Tongue (tissue), 2 donors: Measurements from ENCODE around the gene NHP2. TPM values are rescaled to one million over a fixed set of nuclear protein-coding genes. Genes with fewer than 3 reads are reported as not detected.

ENCODE experiments used
- DNase-seq: peaks from one replicate; pipeline ENCODE4 v3.0.0-alpha.2; 2015
- total RNA-seq: library from RNA; depleted of rRNA; stranded (reverse); fragments of >200 nt; gene quantifications from one replicate; pipeline ENCODE4 v1.2.3, GENCODE V29; 2014

NHP2 gene
- total RNA-seq, 1 donor from 2014 or later: 139 TPM

DNA sequence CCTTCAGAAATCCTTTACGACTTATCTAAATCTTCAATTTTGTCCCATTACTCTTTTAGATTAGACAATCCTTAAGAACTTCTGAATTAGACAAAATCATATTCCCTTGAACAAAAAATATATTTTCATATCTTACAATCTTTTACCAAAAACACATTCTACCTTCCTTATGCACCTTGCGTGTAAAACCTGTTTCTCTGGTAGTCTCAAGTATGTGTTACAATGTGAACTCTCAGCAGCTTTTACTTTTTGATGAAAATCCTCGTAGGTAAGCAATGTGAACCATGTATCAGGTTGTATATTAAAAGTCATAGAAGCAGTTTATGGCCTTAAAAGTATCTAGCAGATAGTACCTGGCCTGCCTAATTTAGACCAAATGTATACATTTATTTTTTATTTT lies 20.8 kb upstream of the NHP2 start:
- no peak for DNase-seq

DNA sequence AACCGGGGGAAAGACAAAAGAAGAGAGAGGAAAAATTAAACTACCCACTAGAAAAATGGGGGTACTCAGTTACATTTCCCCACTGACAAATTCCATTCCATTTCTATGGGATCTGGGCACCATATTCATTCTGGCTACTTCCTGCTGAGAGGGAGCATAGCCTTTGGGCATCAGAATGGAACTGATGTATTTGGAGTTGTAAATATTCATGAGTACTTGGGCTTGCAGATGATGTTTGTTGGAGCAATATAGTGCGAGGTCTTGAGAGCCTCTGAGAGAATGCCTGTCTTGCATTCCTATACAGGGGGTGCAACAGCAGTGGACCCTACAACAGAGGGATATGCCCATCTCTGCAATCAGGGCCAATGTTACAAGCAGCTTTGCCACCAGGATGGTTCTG lies 16.8 kb upstream of the NHP2 start:
- no peak for DNase-seq

DNA sequence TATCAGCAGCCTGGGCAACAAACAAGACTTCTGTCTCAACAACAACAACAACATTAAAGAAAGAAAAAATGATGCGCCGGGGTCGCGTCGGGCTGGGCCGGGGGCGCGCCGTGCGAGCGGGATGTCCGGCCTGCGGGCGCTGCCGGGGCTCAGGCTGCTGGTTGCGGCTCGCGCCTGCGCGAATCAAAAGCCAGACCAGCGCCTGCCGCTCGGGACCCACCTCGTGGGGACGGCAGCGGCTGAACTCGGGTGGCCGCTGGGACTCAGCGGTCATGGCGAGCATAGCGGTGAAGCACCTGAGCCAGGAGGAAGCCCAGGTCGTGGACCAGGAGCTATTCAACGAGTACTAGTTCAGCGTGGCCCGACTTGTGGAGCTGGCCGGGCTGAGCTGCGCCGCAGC lies 11.9 kb upstream of the NHP2 start:
- no peak for DNase-seq

DNA sequence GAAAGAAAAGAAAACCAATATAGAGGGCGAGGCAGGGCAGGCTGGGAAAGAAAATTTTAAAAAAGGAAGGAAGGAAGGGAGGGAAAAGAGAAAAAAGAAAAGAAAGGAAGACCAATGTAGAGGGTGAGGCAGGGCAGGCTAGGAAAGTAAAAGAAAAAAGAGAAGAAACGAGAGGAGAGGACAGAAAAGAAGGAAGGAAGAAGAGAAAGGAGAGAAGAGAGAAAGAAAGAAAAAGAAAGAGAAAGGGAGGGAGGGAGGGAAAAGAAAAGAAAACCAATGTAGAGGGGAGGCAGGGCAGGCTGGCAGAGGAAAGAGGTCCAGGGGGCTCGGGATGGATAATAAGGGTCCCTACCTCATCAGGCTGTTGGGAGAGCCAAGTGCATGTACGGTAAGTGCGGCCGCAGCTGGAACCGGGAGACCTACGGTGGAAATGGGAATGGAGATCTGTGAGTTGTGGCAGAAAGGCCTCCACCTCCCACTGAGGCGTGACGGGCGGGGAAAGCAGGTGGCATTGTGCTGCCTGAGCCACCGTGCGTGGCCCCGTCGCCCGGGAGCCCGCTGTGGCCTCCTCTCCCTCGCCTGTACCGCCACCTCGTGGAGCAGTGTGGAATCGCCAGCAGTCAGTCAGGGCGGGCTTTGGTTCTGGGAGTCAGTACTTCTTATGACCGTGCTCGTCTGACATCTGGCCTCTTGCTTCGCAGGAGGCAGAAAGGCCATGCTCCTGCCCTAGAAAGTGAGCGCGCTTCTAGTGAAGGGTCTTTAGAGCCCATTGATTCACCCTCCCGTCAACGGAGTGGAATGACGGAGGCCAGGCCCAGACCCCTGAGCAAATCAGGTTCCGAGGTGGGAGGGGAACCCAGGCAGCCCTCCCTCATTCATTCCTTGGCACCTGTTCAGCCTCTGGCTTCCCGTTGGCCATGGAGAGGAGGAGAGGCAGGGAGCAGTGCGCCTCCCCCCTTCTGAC lies 10.4 kb upstream of the NHP2 start:
- peak; percentile 92 for DNase-seq

GRCh38 chr5:178162481-178162880 lies 8.8 kb upstream of the NHP2 start:
- no peak for DNase-seq

- no peak for DNase-seq
Observed at GRCh38 chr5:178160176-178160575, 6.5 kb upstream of the NHP2 start.

- DNase-seq: no peak
Observed at GRCh38 chr5:178155065-178155464, 1.4 kb upstream of the NHP2 start.

DNA sequence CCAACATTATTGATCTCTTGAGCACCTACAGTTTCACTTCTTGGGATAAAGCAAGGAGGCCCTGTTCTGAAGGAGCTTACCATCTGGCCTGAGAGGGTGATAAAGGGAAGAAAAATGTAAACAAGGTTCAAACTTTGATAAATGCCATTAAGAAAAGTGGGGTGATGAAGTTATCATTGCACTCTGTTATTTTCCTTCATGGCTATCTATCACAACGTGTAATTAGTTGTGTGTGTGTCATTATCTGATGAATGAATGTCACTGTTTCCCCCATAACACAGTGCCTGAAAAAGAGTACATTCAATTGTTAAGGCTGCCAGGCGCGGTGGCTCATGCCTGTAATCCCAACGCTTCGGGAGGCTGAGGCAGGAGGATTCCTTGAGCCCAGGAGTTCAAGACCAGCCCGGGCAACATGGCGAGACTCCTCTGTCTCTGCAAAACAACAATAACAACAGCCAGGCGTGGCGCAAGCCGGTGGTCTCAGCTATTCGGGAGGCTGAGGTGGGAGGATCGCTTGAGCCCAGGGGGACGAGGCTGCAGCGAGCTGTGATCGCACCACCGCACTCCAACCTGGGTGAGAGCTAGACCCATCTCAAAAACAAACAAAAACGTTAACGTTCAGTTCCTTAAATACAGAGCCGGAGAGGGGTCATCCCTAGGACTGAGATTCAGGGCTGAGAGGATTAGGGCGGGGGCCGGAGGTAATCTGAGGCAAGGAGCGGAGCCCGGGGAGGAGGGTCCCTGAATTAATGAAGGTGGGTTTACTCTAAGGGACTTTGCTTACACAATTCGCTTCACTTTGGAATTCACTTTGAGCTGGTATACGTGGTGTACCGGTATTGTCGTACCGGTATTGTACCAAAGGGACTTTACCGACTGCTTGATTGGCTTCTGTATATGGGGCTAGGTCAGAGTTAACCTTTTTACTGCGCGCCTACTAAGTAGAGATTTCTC lies 917 bp downstream of the NHP2 start:
- DNase-seq: no peak

DNA sequence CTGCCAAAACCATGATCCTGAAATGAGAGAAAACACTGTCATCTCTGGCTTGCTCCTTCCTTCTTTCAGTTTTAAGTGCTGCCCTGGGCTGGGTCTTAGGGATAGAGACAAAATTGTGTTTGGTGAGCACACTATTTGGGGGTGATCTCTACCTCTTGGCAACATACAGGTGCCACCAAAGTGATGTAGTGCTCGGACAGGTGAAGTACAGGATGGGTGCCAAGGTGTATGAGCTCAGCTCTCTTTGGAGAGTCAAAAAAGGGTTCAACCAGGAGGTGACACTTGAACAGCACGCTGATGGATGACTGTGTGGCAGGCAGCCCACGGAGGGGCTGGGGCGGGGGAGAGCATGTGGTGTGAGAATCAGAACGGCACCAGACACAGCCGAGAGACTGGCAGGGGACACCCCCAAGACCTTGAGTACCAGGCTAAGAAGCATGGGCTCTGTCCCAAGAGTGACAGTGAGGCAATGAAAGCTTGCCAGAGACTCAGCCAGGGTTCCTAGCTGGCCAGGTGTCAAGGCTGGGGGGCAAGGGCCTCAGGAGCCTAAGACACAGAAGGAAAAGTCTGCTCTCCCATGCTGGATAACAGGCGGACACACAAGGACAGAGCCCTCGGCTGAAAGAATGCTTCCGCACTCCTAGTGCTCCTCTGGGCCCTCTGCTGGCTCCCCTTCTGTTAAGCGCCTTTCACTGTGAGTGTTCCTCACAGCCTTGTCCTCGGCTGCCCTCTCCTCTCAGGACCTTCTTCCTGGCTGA lies 2.5 kb downstream of the NHP2 start:
- no peak for DNase-seq

DNA sequence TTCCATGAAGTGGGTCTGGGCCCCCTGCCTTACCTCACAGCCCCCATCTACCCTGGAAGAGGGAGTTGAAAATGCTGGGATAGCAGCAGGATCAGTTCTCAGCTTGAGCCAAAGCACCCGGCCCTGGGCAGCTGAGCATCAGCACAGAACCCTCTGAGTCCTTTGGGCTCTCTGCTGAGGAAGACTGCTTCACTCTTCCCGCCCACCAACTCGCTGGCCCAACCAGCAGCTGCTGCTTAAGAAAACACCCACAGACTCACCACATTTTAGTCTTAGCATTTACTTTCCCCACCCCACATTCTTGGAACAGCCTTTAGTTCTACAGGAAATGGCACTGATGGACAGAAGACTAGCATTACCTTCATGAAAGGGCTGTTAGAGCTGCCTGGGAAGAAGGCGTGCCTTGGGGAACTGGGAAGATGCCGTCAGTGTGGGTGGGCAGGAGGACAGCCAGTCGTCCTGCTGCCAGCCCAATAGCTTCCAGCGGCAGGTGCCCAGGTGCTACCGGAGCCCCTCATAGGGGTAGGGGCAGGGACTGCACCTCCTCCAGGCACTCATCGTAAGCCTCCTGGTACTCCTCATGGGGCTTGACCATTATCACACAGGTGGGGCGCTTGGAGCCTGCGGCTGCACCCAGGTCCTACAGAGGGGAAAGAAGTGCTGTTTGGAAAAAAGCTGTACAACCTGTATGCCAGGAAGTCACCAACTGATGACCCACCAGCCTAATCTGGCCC lies 4.3 kb downstream of the NHP2 start:
- DNase-seq: no peak

- no peak for DNase-seq
Observed at GRCh38 chr5:178147406-178147805, 6.3 kb downstream of the NHP2 start.

DNA sequence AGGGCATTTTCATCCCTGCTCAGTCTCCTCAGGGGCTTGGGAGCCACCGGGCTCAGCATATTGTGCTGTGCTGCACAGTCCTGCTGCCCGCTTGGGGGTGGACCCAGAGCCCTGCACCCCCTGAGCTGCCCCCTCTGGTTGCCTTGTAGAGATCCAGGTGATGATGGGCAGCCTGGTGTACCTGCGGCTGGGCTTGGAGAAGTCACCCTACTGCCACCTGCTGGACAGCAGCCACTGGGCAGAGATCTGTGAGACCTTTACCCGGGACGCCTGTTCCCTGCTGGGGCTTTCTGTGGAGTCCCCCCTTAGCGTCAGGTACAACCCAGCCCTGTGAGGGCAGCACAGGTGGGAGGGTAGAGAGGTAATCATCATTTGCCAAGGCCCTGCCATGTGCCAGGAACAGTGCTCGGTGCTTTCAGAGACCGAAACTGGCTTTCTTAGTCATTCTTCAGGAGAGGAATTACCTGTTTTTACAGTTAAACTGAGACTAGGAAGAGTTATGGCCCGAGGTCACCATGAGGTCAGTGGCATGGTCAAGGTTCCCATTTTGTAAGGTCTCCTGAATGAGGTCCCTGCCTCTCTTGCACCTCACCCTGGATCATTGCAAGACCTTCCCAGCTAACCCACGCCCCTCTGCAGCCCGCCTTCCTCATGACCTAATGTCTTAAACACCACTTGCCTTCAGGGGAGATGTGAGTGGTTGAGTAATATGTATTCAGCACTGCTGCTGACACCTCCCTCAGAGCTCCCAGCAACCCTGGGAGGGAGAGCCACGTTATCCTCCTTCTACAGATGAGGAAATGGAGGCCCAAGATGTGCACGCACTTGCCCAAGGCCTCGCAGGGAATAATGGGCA lies 7.5 kb downstream of the NHP2 start:
- DNase-seq: peak; percentile 73

GRCh38 chr5:178143901-178144300 lies 9.8 kb downstream of the NHP2 start:
- DNase-seq: peak; percentile 96

DNA sequence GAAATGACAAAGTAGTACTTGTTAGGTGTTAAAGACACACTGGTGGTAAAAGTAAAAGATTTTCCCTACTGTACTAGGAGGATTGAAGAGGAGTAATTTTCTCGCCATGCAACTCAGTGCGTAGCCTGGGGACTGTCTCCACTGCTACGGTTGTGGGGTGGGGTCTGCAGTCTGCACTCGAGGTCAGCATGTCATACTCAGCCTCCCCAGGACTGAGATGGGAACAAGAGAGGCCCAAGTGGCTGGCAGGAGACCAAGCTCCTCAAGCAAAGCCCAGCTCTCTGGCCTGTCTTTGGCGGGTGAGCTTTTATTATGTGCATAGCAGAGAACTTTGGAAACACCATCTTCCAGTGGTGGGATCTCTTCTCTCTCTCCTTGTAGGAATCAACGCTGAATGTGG lies 10.4 kb downstream of the NHP2 start:
- DNase-seq: peak; percentile 32

DNA sequence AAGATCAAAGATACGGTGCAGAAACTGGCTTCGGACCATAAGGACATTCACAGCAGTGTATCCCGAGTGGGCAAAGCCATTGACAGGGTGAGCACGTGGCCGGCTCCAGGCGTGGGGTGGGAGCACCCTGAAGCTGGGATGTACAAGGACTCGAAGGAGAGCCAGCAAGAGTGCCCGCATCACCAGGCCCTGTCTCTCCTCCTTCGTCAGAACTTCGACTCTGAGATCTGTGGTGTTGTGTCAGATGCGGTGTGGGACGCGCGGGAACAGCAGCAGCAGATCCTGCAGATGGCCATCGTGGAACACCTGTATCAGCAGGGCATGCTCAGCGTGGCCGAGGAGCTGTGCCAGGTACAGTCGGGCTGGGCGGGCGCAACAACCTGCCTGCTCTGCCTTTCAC lies 11.0 kb downstream of the NHP2 start:
- no peak for DNase-seq

DNA sequence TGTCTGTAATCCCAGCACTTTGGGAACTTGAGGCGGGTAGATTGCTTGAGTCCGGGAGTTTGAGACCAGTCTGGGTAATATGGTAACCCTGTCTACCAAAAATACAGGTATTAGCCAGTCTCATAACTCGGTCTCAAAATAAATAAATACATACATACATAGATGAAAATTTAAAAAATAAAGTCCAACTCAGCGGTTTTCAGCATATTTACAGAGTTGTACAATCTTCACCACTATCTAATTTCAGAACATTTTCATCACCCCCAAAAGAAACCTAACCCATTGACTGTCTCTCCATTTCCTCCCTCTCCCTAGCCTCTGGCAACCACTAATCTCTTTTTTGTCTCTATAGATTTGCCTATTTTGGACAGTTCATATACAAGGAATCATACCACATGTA lies 12.1 kb downstream of the NHP2 start:
- DNase-seq: no peak

- no peak for DNase-seq
Observed at GRCh38 chr5:178137991-178138390, 15.7 kb downstream of the NHP2 start.

GRCh38 chr5:178136990-178137389 lies 16.7 kb downstream of the NHP2 start:
- no peak for DNase-seq

DNA sequence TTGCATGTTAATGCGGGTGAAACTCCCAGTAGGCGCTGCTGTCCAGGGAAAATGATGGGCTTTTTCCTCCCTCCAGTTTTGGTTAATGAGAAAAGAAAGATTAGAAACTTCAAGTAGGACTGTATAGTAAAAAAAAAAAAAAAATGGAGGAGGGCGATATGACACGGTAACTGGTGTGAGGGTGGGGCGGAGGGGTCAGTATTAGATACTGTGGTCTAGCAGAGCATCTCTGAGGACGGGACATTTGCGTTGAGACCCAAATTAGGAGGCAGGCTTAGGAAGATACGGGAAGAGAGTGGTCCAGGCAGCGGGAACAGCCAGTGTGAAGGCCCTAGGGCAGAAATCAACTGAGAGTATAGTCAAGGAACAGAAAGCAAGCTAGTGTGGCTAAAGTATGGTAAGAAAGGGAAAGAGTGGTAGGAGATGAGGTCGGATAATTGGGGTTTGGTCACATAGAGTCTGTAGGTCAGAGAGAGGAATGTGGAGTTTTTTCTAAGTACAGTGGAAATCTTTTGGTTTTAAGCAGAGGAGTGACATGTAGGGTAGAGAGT lies 22.2 kb downstream of the NHP2 start:
- DNase-seq: no peak
